Smooth muscle cell (in vitro differentiated cells): ENCODE results near the gene CCNK. TPM values are rescaled to one million over a fixed set of nuclear protein-coding genes. Genes with fewer than 3 reads are reported as not detected.

Experiments
- DNase-seq: peaks from one replicate; lab custom pipeline; 2025; ENCODE audit not compliant: unreplicated experiment; lab: John Stamatoyannopoulos, UW
- H2AFZ ChIP-seq: fragments of 200-600 bp; sonication (generic); 2 replicates; pipeline ENCODE4 v1.6.0; 2016; ENCODE audit warnings: antibody characterized with exemption, low read depth, mild to moderate bottlenecking
- H3F3A ChIP-seq: fragments of 200-600 bp; sonication (generic); 2 replicates; pipeline ENCODE4 v1.6.0; 2017; ENCODE audit warnings: antibody characterized with exemption, low read depth
- H3K27ac ChIP-seq: fragments of 200-600 bp; sonication (generic); 2 replicates; pipeline ENCODE4 v1.5.1; 2016; ENCODE audit warnings: low read depth, mild to moderate bottlenecking
- H3K27me3 ChIP-seq: fragments of 200-600 bp; sonication (generic); 2 replicates; pipeline ENCODE4 v1.6.1; 2016; ENCODE audit warnings: low read depth, mild to moderate bottlenecking
- H3K36me3 ChIP-seq: fragments of 200-600 bp; sonication (generic); 2 replicates; pipeline ENCODE4 v1.5.1; 2016; ENCODE audit warnings: low read depth
- H3K4me1 ChIP-seq: fragments of 200-600 bp; sonication (generic); 2 replicates; pipeline ENCODE4 v1.5.1; 2016; ENCODE audit warnings: low read depth
- H3K4me2 ChIP-seq: fragments of 200-600 bp; sonication (generic); 2 replicates; pipeline ENCODE4 v1.6.0; 2016; ENCODE audit warnings: mild to moderate bottlenecking
- H3K4me3 ChIP-seq: fragments of 200-600 bp; sonication (generic); 2 replicates; pipeline ENCODE4 v1.5.1; 2016; ENCODE audit warnings: mild to moderate bottlenecking
- H3K79me2 ChIP-seq: fragments of 200-600 bp; sonication (generic); 2 replicates; pipeline ENCODE4 v1.6.0; 2016; ENCODE audit warnings: low read depth, mild to moderate bottlenecking
- H3K9ac ChIP-seq: fragments of 200-600 bp; sonication (generic); 2 replicates; pipeline ENCODE4 v1.6.0; 2016; ENCODE audit warnings: low read depth
- H3K9me3 ChIP-seq: fragments of 200-600 bp; sonication (generic); replicated peaks from 2 replicates; pipeline ENCODE4 v1.5.1; 2016; ENCODE audit warnings: low read depth
- H4K20me1 ChIP-seq: fragments of 200-600 bp; sonication (generic); 2 replicates; pipeline ENCODE4 v1.6.0; 2016; ENCODE audit warnings: low read depth
- CTCF ChIP-seq: fragments of 200-600 bp; sonication (generic); IDR thresholded peaks from 2 replicates; pipeline ENCODE4 v1.5.1; 2017; ENCODE audit warnings: borderline replicate concordance, mild to moderate bottlenecking, antibody characterized with exemption; ENCODE audit not compliant: insufficient read depth, poor library complexity, severe bottlenecking
- WGBS: methylation state at CpG from one replicate; pipeline ENCODE4 v1.1.7; 2016; ENCODE audit warnings: low lambda C conversion rate; 5-methylcytosine and 5-hydroxymethylcytosine counted together
- polyA plus RNA-seq: library from polyadenylated mRNA; unstranded; fragments of >200 nt; fragmentation: Nextera tagmentation; extraction: Ambion mirVana; gene quantifications from 2 replicates; pipeline ENCODE4 v1.2.1, GENCODE V29; 2016
- total RNA-seq: library from RNA; depleted of rRNA; stranded (reverse); fragments of >200 nt; gene quantifications from 2 replicates; pipeline ENCODE4 v1.2.3, GENCODE V29; 2014

CCNK gene
- total and polyA plus RNA-seq, 2 experiments from 2014 or later = 14.6 to 32.9 TPM

- Histone ChIP-seq H3K27ac (no peak overlapping the region), H4K20me1 (peaks cover 100% of the 10 kb centered on the region), H3K4me2 (no peak overlapping the region), H3K27me3 (no peaks in the 10 kb centered on the region), H3K79me2 (peaks cover 100% of the 10 kb centered on the region), H2AFZ (no peak overlapping the region), H3K36me3 (no peaks in the 10 kb centered on the region), H3K4me3 (no peak overlapping the region), H3K4me1 (peaks cover under 1% of the 10 kb centered on the region), H3K9ac (no peak overlapping the region), H3F3A (peaks cover 11% of the 10 kb centered on the region), H3K9me3 (no peaks in the 10 kb centered on the region)
- no peak for DNase-seq
- TF ChIP-seq CTCF = no peak
- WGBS = 90% methylated on average over 7 of the region's 7 CpGs
These were observed 9.5 kb upstream of the CCNK start for GRCh38 chr14:99471731-99472130.

GRCh38 chr14:99472937-99473336 lies 8.3 kb upstream of the CCNK start:
- Histone ChIP-seq H3K4me3 (no peak overlapping the region), H4K20me1 (peaks cover 98% of the 10 kb centered on the region), H2AFZ (no peak overlapping the region), H3K27ac (no peak overlapping the region), H3K4me1 (peaks cover 7% of the 10 kb centered on the region), H3K4me2 (no peak overlapping the region), H3K9ac (no peak overlapping the region), H3K79me2 (peaks cover 100% of the 10 kb centered on the region), H3K27me3 (no peaks in the 10 kb centered on the region), H3K9me3 (no peaks in the 10 kb centered on the region), H3K36me3 (no peaks in the 10 kb centered on the region), H3F3A (peaks cover 11% of the 10 kb centered on the region)
- 87% methylated on average over 4 of the region's 4 CpGs for WGBS
- DNase-seq = no peak
- no peak for TF ChIP-seq CTCF

- no peak overlapping the region for H3K4me3 ChIP-seq
- H2AFZ ChIP-seq = no peak overlapping the region
- peaks cover 14% of the 10 kb centered on the region for H3F3A ChIP-seq
- peaks cover 98% of the 10 kb centered on the region for H4K20me1 ChIP-seq
- peaks cover 100% of the 10 kb centered on the region for H3K79me2 ChIP-seq
- H3K4me1 ChIP-seq = peaks cover 12% of the 10 kb centered on the region
- no peak for DNase-seq
- H3K27me3 ChIP-seq = no peaks in the 10 kb centered on the region
- H3K9ac ChIP-seq = no peak overlapping the region
- no peak for TF ChIP-seq CTCF
- 80% methylated on average over 3 of the region's 3 CpGs for WGBS
- H3K9me3 ChIP-seq = no peaks in the 10 kb centered on the region
- no peaks in the 10 kb centered on the region for H3K36me3 ChIP-seq
- H3K4me2 ChIP-seq = no peak overlapping the region
- H3K27ac ChIP-seq = no peak overlapping the region
These were observed 7.8 kb upstream of the CCNK start for GRCh38 chr14:99473458-99473857.

GRCh38 chr14:99475179-99475578 lies 6.0 kb upstream of the CCNK start:
- H3K4me3 ChIP-seq = no peak overlapping the region
- H3F3A ChIP-seq = peaks cover 18% of the 10 kb centered on the region
- H3K79me2 ChIP-seq = peaks cover 95% of the 10 kb centered on the region
- no peak for TF ChIP-seq CTCF
- peaks cover 24% of the 10 kb centered on the region for H3K4me1 ChIP-seq
- H4K20me1 ChIP-seq = peaks cover 98% of the 10 kb centered on the region
- no peaks in the 10 kb centered on the region for H3K9me3 ChIP-seq
- no peak overlapping the region for H3K27ac ChIP-seq
- WGBS = 53% methylated on average over 9 of the region's 9 CpGs
- no peak for DNase-seq
- no peaks in the 10 kb centered on the region for H3K27me3 ChIP-seq
- H3K4me2 ChIP-seq = peak overlapping the region; percentile 53
- no peak overlapping the region for H2AFZ ChIP-seq
- H3K9ac ChIP-seq = no peak overlapping the region
- no peaks in the 10 kb centered on the region for H3K36me3 ChIP-seq
